HG03432 (cell line): ENCODE results near the gene DIDO1.

Experiments used
- ATAC-seq: cut with Tn5 transposase; IDR thresholded peaks from one replicate; pipeline ENCODE4 v1.9.1; 2021; ENCODE audit warnings: mild to moderate bottlenecking, moderate library complexity; ENCODE audit not compliant: unreplicated experiment

Gene DIDO1

GRCh38 chr20:62838128-62838891 is 88.0 kb downstream of the DIDO1 start:
- peak; percentile 74 for ATAC-seq

DNA sequence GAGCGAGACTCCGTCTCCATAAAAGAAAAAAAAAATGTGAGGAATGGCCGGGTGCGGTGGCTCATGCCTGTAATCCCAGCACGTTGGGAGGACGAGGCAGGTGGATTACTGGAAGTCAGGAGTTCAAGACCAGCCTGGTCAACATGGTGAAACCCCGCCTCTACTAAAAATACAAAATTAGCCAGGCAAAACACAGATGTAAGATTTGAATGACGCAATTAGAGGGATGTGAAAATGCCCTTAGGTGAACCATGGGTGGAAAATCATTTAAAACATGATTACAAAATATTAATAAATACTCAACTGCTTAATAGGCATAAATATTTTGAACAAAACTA is 88.5 kb downstream of the DIDO1 start:
- no peak for ATAC-seq

DNA sequence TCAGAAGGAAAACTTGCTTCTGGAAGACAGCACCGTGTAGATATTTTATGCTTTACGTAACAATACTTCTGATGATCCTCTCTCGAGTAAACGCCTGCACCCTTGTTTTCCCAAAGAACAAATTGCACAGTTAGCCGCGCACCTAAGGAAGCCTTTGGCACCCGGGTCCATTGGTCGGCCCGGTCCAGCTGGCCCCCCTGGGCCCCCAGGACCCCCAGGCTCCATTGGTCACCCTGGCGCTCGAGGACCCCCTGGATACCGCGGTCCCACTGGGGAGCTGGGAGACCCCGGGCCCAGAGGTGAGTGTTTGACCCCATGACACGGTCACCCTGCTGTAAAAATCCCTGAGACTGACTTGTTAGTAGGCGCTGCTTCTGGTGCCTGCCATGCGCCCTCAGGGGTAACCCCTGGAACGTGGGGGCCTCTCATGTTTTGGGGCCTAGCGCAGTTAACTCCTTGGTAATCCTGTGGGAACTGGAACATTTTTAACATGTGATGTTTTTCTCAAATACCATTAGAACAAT is 89.3 kb downstream of the DIDO1 start:
- ATAC-seq, result no peak

DNA sequence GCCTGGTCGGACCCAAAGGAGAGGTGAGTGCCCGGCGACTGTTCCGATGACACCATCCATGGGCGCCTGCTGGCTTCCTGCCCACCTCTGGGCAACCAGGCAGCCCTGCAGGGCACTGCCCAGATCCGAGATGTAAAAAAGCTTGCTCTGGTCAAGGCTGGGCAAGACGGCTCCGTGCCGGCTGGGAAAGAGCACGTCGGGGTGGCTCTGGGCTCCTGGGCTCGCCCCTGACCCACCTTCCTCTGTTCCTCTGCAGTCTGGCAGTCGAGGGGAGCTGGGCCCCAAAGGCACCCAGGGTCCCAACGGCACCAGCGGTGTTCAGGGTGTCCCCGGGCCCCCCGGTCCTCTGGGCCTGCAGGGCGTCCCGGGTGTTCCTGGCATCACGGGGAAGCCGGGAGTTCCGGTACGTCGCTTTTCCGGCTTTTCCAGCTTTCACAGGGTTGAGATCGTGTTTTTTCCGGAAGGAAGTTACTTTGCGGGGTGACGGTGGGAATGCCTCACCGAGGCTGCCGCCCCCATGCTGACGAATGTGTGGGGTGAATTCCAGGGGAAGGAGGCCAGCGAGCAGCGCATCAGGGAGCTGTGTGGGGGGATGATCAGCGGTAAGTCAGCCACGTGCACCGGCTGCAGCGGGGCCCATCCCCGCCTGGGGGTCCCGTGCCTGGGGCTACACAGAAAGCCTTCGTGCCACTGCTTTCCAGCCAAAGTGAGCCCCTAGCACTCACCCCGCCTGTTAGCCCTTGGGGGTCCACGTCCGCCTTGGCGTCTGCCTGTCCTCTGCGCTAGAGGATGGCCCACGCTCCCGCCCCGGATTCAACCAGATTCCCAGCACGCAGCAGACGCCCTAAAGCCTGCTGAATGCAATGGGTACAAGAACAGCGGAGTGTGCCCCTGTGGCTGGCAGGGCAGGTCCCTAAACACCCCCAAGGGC is 90.1 kb downstream of the DIDO1 start:
- ATAC-seq, result no peak

- ATAC-seq, result no peak
Measured at GRCh38 chr20:62834967-62835730, 91.2 kb downstream of the DIDO1 start.

DNA sequence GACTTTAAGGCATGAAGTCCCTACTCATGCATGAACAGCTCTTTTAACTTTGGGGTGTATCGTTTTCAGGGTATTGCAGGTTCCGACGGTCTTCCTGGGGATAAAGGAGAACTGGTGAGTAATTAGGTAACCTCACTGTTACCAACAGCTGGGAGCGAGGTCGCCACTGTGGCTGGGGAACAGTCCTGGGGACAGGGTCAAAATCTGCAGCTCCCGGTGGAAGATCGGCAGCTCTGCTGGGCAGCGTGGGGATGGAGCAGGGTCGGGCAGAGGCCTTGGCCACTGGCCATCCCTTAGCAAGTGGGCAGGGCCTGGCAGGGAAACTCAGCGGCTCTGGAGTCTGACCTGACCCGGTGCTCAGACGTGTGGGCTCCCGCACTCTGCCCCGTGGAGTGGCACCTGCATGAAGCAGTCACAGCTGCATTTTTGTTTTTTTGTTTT is 93.3 kb downstream of the DIDO1 start:
- ATAC-seq, result no peak

- no peak for ATAC-seq
Measured at GRCh38 chr20:62832212-62832922, 93.9 kb downstream of the DIDO1 start.

DNA sequence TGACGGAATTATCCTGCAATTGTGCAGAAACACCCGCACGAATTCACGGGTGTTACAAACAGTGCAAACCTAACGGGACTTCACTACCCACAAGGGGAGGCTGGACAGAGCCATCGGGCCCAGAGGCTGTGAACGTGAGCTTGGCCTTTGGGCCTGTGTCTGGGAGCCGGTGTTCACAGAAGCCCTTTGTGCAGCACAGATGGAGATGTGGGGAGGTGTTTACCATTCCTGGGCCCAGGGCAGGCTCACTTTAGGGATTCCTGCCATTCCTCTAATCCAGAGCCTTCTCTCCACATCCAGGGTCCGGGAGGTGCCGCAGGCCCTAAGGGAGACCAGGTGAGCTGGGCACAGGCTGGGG is 94.5 kb downstream of the DIDO1 start:
- ATAC-seq, result no peak

DNA sequence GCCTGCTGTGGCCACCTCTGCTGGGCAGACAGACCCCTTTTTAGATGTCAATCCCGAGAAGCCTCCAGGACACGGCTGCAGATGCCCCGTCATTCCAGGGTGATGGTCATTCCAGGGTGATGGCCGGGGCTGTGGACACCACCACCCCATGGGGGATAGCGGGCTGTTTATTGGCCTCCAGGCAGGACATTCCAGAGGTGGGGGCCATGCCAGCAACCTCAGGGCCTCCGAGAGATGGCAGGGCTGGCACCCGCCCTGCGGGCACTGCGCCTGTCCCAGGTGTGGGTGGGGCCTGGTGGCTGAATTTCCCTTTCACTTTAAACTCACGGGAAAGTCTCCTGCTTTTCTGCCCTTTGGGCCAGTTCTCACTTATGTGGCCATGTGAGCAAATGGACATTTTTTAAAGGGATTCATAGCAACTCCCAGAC is 94.9 kb downstream of the DIDO1 start:
- ATAC-seq, result no peak

GRCh38 chr20:62830821-62831220 is 95.5 kb downstream of the DIDO1 start:
- no peak for ATAC-seq

- ATAC-seq, result no peak
Measured at GRCh38 chr20:62830251-62830650, 96.1 kb downstream of the DIDO1 start.

DNA sequence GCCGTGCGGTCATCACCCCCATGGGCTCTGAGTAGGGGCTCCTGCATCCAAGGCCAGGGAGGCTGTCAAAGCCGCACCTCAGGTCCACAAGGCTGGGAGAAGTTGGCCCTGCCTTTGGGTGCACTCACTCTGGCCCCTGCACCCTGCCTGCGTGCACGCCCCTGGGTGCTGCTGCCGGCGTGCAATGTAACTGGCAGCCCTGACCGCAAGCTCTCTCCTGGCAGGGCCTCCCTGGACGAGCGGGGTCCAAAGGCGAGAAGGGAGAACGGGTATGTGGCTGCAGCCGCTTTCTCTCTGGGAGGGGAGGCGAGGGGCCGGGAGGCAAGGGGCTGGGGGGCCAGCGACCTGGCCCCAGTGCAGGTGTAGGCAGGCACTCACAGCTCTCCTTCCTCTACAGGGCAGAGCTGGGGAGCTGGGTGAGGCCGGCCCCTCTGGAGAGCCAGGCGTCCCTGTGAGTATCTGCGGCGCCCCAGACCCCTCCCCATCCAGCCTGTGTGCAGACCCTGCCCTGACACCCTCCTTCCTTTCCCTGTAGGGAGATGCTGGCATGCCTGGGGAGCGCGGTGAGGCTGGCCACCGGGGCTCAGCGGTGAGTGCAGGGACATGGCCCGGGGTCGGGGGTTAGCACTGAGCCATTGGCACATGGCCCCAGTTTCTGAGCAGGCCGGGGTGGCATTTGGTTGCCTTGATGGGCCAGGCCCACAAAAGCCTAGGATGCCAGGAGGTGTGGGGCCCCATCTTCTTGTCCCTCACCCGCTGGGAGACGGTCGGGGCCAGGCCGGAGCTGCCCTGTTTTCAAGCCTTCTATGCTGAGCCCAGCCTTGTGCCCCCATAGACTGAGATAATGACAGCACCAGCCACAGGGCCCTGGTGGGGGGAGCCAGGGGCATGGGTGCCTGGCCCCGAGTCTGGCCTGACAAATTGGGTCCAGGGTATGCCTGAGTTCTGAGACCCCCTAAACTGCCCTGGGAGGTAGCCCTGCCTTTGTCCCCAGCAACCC is 96.8 kb downstream of the DIDO1 start:
- ATAC-seq, result no peak

DNA sequence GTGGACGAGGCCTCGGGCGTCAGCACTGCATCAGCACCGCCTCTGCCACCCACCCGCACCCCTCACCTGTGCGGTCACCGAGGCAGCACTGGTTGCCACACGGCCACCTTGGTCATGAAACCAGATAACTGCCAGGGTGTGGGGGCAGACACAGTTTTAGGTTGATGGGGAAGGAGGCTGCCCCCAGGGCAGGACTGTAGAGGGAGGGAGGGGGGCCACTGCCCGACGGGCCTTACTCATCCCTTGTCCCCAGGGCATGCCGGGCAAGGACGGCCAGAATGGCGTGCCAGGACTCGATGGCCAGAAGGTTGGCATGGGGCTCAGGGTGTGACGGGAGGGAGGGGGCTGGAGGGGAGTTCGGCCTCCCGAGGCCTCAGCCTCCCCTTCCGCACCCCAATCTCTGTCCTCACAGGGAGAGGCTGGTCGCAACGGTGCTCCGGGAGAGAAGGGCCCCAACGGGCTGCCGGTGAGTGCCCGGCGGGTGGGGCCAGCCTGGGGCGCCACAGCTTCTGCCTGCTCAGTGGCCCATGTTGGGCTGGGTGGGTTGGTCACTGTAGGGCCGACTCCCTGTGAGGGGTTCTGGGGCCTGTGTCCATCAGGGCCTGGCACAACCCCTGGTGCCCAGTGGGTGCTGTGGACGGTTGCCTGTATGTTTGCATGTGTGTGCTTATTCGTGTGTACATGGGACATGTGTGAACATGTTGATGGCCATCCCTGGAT is 97.6 kb downstream of the DIDO1 start:
- no peak for ATAC-seq

DNA sequence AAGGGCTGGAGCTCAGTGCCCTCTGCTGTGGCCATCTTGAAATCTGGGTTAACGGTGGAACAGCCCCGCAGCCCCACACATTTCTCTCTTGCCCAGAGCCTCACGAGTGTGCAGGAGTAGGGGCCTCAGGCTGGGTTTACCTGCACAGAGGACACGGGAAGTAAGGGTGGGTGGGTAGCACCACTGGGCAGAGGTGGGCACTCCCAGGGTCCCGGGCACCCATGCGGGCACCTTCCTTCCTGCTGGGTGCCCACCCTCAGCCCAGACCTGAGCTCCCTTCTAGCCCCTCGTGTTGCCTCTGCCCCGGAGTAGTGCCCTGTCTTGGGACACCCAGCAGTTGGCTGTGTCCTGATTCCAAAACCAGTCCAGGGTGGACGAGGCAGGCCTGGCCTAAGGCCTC is 98.3 kb downstream of the DIDO1 start:
- ATAC-seq, result no peak
